HepG2 (cell line): Measurements from ENCODE around the gene MAN1A1. TPM values are rescaled to one million over a fixed set of nuclear protein-coding genes. Genes with fewer than 3 reads are reported as not detected.

Experiments used
- ATAC-seq: fragments of 200-7000 bp; cut with Tn5 transposase; 3 replicates; pipeline ENCODE4 v1.9.1; 2020; ENCODE audit warnings: mild to moderate bottlenecking, moderate library complexity
- BruUV-seq: library from RNA; stranded (reverse); fragments of 400-500 nt; replicated peaks from 2 replicates; lab custom pipeline; 2021; lab: Mats Ljungman, UMichigan
- CTCF ChIA-PET: fragments of 300-600 bp; formaldehyde crosslinking; extraction: SDS; loops from one replicate; lab custom pipeline; 2021; ENCODE audit warnings: low total read pairs, inconsistent platforms, low intra/inter-chr PET ratio; lab: Yijun Ruan, JAX
- POLR2A ChIA-PET: fragments of 350-600 bp; sonication (Branson Sonifier 250); formaldehyde crosslinking; loops from one replicate; lab custom pipeline; 2020; ENCODE audit warnings: antibody characterized with exemption, inconsistent platforms; lab: Yijun Ruan, JAX
- DNase-seq: peaks from one replicate; pipeline ENCODE4 v3.0.0-alpha.2; 2015; ENCODE audit warnings: low spot score
- FAIRE-seq: peaks from 3 replicates; lab custom pipeline; 2011; peaks lifted over from hg19 to GRCh38; lab: Jason Lieb, UNC
- H2AFZ ChIP-seq: one replicate; pipeline ENCODE4 v1.6.1; 2011; ENCODE audit warnings: low read length, inconsistent platforms
- H3K27ac ChIP-seq: fragments of 300-600 bp; 3 replicates; pipeline ENCODE4 v1.8.0; 2011; ENCODE audit warnings: mixed run types, mild to moderate bottlenecking, mixed read lengths, low read length, inconsistent platforms; ENCODE audit not compliant: insufficient read depth; ENCODE audit errors: extremely low read length
- H3K27me3 ChIP-seq, 2 experiments: fragments of 200-600 bp in 1 of 2; 2 replicates in 1 of 2; 3 replicates in 1 of 2; pipeline versions ENCODE4 v1.6.0 to v1.8.0; 2011; ENCODE audit warnings: low read length in 2 of 2, mild to moderate bottlenecking in 2 of 2, moderate library complexity in 2 of 2, inconsistent platforms in 1 of 2; ENCODE audit not compliant: insufficient read depth in 2 of 2, control insufficient read depth in 1 of 2
- H3K36me3 ChIP-seq, 2 experiments: fragments of 200-600 bp in 1 of 2; replicated peaks in 1 of 2; 2 replicates in 1 of 2; 3 replicates in 1 of 2; pipeline versions ENCODE4 v1.5.1 to v1.8.0; 2011; ENCODE audit warnings: low read length in 2 of 2, inconsistent platforms in 1 of 2; ENCODE audit not compliant: insufficient read depth in 2 of 2, control insufficient read depth in 1 of 2
- H3K4me1 ChIP-seq: 2 replicates; pipeline ENCODE4 v1.5.1; 2012; ENCODE audit warnings: low read length, inconsistent platforms; ENCODE audit not compliant: insufficient read depth
- H3K4me2 ChIP-seq: 2 replicates; pipeline ENCODE4 v1.6.0; 2011; ENCODE audit warnings: low read depth, low read length, inconsistent platforms
- H3K4me3 ChIP-seq, 3 experiments: fragments of 200-600 bp in 1 of 3; sonication (generic), shearing (Covaris generic) in 1 of 3; replicated peaks in 1 of 3; 2 replicates each; pipeline ENCODE4 v1.5.1; 2011 to 2016; ENCODE audit warnings: low read length in 3 of 3, inconsistent platforms in 2 of 3, low read depth in 2 of 3, mild to moderate bottlenecking in 2 of 3, control low read depth in 1 of 3, mixed read lengths in 1 of 3; ENCODE audit not compliant: insufficient read depth in 1 of 3
- H3K79me2 ChIP-seq: one replicate; pipeline ENCODE4 v1.6.1; 2011; ENCODE audit warnings: low read length, inconsistent platforms; ENCODE audit not compliant: insufficient read depth
- H3K9ac ChIP-seq: 2 replicates; pipeline ENCODE4 v1.6.0; 2011; ENCODE audit warnings: mild to moderate bottlenecking, low read depth, low read length, inconsistent platforms; ENCODE audit not compliant: insufficient read depth
- H3K9me3 ChIP-seq: 2 replicates; pipeline ENCODE4 v1.5.1; 2012; ENCODE audit warnings: mild to moderate bottlenecking, low read length
- H4K20me1 ChIP-seq: 2 replicates; pipeline ENCODE4 v1.6.0; 2011; ENCODE audit warnings: inconsistent platforms, mild to moderate bottlenecking, low read length, moderate library complexity; ENCODE audit not compliant: insufficient read depth
- EHMT2 ChIP-seq: fragments of 200-600 bp; sonication (generic); IDR thresholded peaks from 2 replicates; pipeline ENCODE4 v1.7.0; 2017; ENCODE audit warnings: antibody characterized with exemption, low read depth, low read length, borderline replicate concordance
- HOMEZ ChIP-seq: IDR thresholded peaks from 2 replicates; pipeline ENCODE4 v1.6.1; 2016; ENCODE audit warnings: low read depth
- MTERF4 ChIP-seq: sonication (generic); formaldehyde crosslinking; IDR thresholded peaks from 2 replicates; pipeline ENCODE4 v1.8.0; 2023; ENCODE audit warnings: mild to moderate bottlenecking, missing genetic modification reagents
- PPARG ChIP-seq: conservative IDR thresholded peaks from 2 replicates; pipeline ENCODE4 v1.6.1; 2016; ENCODE audit warnings: missing biosample characterization, missing genetic modification reagents
- ZBTB1 ChIP-seq: sonication (generic); formaldehyde crosslinking; IDR thresholded peaks from 2 replicates; pipeline ENCODE4 v1.4.0; 2020; ENCODE audit warnings: missing genetic modification reagents, borderline replicate concordance
- ZNF207 ChIP-seq: fragments of 450-650 bp; IDR thresholded peaks from 2 replicates; pipeline ENCODE4 v1.6.1; 2016; ENCODE audit warnings: antibody characterized with exemption, borderline replicate concordance
- ZNF30 ChIP-seq: sonication (generic); formaldehyde crosslinking; IDR thresholded peaks from 2 replicates; pipeline ENCODE4 v1.5.0; 2020; ENCODE audit warnings: mild to moderate bottlenecking, missing genetic modification reagents
- WGBS: methylation state at CpG from one replicate; pipeline ENCODE4 v1.1.6; 2017; ENCODE audit warnings: low lambda C conversion rate; 5-methylcytosine and 5-hydroxymethylcytosine counted together
- in situ Hi-C: cut with HindIII; loops from 2 replicates; pipeline ENCODE4 v1.10.0; 2017; ENCODE audit warnings: low pct_unique_long_range_greater_than_20kb; ENCODE audit not compliant: extremely low pct_ligation_motif_present
- intact Hi-C: fragments of 100-400 bp; cut with micrococcal nuclease; formaldehyde crosslinking; loops from one replicate; pipeline ENCODE4 v1.10.0; 2022; ENCODE audit not compliant: unreplicated experiment
- polyA plus RNA-seq, 8 experiments: library from polyadenylated mRNA; depleted of rRNA in 3 of 8; stranded (reverse) in 7 of 8; unstranded in 1 of 8; fragments of >200 nt; fragmentation: Illumina TruSeq in 4 of 8; extraction: Trizol in 4 of 8; gene quantifications; 2 replicates each; pipeline versions ENCODE4 v1.2.1 to v1.2.3, GENCODE V29; 2011 to 2016; ENCODE audit warnings: low read depth in 4 of 8, missing spikeins in 1 of 8, mixed read lengths in 1 of 8; ENCODE audit not compliant: insufficient read depth in 1 of 8
- total RNA-seq, 5 experiments: library from RNA; depleted of rRNA; stranded (reverse); fragments of >200 nt; fragmentation: Illumina TruSeq; extraction: Trizol; gene quantifications; 2 replicates each; pipeline ENCODE4 v1.2.3, GENCODE V29; 2016; ENCODE audit warnings: low read depth in 1 of 5

The MAN1A1 gene
- total and polyA plus RNA-seq, 2 of the 13 experiments (the other 11 are each of a cell fraction or from before 2014, with no cell fraction given) = 156 to 236 TPM

GRCh38 chr6:119361209-119361608 is 11.6 kb upstream of the MAN1A1 start:
- BruUV-seq = no TSS peak

More at GRCh38 chr6:119361209-119361608, 11.6 kb upstream of the MAN1A1 start:
- no peak for ATAC-seq
- 75% methylated on average over 4 of the region's 4 CpGs for WGBS
- POLR2A ChIA-PET = no interaction called here
- in situ Hi-C loops (no loop called here), intact Hi-C loops (no loop called here)
- CTCF ChIA-PET = no interaction called here
- H3K36me3 ChIP-seq = no peaks in the 10 kb centered on the region
- no peak overlapping the region for H3K4me3 ChIP-seq
- H4K20me1 ChIP-seq = no peaks in the 10 kb centered on the region
- no peaks in the 10 kb centered on the region for H3K79me2 ChIP-seq
- H3K4me1 ChIP-seq = peaks cover 7% of the 10 kb centered on the region; the same call in 1 of the 2 replicates
- H3K27me3 ChIP-seq = no peaks in the 10 kb centered on the region
- H3K9me3 ChIP-seq = no peaks in the 10 kb centered on the region
- H3K27ac ChIP-seq = no peak overlapping the region
- H3K4me2 ChIP-seq = no peak overlapping the region
- no peak for DNase-seq
- no peak overlapping the region for H3K9ac ChIP-seq
- H2AFZ ChIP-seq = no peak overlapping the region
- no peak for FAIRE-seq
- no peak for TF ChIP-seq ZNF30 (CRISPR knock-in tag)
- TF ChIP-seq HOMEZ (CRISPR knock-in tag) = no peak
- no peak for TF ChIP-seq ZNF207
- no peak for TF ChIP-seq PPARG (CRISPR knock-in tag)
- TF ChIP-seq ZBTB1 (CRISPR knock-in tag) = no peak
- TF ChIP-seq MTERF4 (CRISPR knock-in tag) = no peak
- no peak for TF ChIP-seq EHMT2
